ENCODE results near the gene DSCAM.
A peak's percentile ranks its signal among the peaks of the same experiment; 100 is the strongest.

DSCAM gene

DNA sequence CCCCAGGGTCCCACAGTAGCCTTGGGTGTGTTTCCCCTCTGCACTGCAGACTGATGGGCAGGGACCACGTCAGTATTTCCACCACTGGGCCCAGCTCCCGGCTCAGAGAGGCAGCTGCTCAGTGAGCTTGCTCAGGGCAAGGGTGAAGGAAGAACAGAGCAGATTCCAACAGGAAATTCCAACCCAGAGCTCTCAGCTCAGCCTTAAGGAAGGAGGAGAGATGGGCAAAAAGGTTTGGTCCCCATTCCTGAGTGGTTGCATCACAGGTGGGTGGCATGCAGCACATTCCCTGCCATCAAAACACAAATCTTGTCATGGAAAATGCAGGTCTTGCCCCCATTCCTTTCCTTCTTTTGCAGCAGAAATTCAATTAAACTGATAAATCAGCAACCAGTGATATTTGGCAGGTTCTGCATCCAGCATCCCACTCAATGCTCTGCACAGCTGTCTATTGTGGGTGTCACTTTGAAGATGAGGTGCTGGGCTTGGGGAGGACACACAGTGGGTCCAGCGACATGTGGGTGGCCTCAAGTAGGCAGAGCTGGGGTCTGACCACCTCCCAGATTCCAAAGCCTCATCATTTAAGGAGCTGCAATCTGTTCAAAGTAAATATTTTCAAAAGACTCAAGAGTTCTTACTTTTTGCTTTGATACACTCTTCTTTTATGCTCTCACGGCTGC, 315.4 kb downstream of the DSCAM start:
- no peak for DNase-seq

DNA sequence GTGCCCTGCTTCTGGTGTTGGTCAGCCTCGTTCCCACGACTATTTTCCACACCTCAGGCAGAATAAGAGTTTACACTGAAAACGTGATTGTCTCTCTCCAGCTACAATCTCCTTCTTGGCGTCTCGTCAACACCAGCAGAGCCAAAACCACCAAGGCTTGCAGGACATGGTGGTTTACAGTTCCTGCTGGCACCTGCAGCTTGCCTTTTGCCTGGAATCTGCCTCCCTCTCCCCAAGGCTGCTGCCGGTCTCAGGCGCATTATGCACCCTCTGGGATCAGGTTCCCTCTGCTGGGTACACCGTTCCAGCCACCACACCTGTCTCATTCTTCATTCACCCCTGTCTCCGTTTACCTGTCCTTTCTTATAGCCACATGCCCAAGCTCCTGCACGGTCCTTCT, 315.9 kb downstream of the DSCAM start:
- no peak for DNase-seq

GRCh38 chr21:40517646-40518045, 329.3 kb downstream of the DSCAM start:
- DNase-seq: no peak

DNA sequence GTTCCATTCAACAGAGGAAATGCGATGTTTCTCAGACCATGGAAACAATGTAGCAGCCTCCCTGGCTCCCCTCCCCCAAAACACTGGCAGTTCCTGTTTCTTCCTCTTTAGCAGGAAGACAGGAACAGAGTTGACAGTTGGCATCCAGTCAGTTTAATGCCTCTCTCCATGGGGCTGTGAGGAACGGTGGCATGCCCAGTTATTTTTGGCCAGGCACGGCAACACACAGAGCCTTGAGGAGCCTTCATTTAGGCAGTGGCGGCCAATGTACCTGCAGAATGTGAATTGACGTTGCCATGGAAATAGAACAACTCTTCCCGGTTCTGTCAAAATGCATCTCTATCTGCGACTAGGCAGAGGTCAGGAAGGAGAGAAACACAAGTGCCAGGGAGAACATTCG, 330.6 kb downstream of the DSCAM start:
- DNase-seq: peak in 1 of 2 experiments; percentile 17

DNA sequence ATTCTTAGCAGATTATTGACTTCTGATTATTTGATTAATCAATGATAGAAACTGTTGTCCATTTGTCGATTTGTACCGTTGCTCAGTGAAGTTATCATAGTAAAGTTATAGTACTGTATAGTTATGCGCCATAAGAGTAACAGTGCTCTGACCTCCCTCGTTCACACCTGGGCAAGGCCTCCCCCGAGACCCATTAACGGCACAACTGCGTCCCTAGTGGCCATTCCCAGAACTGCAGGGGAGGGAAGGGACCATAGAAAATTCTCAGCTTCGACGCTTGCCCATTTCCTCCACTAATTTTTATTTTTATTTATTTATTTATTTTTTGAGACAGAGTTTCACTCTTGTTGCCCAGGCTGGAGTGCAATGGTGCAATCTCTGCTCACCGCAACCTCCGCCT, 334.4 kb downstream of the DSCAM start:
- DNase-seq: no peak

- DNase-seq: no peak
Measured at GRCh38 chr21:40507978-40508377, 339.0 kb downstream of the DSCAM start.

DNA sequence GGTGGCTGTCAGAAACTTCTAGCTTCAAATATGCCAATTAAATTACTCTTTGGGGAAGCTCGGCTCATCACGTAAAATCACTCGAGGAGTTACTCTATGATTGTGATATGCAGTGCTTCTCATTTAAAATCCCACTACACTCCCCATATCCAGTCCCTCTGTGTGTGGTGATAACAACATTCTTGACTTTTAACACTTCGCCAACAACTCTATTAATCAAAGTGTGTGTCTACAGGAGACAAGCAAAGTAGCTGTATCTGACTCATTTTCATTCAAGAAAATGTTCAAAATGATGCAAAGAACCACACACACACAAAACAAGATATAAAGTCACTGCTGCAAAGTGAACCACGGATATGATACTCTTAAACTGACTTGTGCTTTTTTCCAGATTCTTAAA, 341.3 kb downstream of the DSCAM start:
- no peak for DNase-seq

GRCh38 chr21:40505244-40505643, 341.7 kb downstream of the DSCAM start:
- DNase-seq: no peak

DNA sequence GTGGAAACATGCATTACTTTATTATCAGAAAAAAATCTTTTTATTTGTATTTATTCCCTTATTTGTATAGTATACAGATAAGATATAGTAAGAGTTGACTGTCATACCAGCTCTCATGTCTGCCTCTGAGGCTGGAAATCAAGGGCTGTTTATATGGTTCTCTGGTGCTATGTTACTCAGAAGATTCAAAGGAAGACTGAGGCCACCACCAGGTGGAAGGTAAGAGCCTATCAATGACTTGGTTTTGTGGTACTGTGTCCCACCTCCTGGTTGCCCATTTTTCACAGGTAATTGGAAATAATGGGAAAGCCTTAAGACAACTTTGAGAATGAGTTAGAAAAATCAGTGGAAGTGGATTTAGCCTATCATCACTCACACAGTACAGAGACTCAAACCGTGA, 342.1 kb downstream of the DSCAM start:
- no peak for DNase-seq

- no peak for DNase-seq
Measured at GRCh38 chr21:40496116-40496515, 350.8 kb downstream of the DSCAM start.

GRCh38 chr21:40490408-40490807, 356.6 kb downstream of the DSCAM start:
- DNase-seq: no peak

GRCh38 chr21:40489001-40489400, 358.0 kb downstream of the DSCAM start:
- no peak for DNase-seq

DNA sequence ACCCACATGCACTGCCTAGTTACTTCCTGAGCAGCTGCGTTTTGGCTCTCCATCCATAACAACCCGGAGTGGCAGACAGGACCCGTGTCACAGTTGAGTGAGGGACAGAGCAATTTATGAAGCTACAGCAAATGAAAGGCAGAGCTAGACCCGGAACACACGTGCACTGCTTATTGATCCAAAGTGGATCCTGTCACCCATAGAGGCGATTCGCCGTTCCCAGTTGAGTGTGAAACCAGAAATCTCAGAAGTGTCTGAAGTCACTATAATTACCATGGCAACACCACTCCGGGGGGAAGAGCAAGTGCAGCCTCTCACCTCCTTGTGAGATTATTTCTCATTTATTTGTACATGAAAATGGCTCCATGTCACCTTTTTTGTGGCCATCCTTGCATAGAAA, 365.2 kb downstream of the DSCAM start:
- no peak for DNase-seq

GRCh38 chr21:40474513-40474912, 372.4 kb downstream of the DSCAM start:
- no peak for DNase-seq

DNA sequence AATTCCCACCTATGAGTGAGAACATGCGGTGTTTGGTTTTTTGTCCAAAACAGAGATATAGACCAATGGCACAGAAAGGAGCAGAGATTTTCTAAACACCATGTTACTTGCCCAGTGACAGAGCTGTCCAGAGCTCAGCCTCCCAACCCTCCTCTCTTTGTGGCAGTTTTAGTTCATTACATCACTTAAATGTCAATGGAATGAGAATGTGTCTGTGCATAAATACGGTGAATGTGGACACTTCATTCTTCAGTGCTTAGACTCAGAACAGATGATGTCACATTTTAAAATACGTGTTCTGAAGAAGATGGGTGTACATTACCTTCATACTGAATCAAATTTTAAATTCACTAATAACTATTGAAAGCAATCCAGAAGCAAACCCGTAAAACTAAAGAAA, 374.9 kb downstream of the DSCAM start:
- no peak for DNase-seq

DNA sequence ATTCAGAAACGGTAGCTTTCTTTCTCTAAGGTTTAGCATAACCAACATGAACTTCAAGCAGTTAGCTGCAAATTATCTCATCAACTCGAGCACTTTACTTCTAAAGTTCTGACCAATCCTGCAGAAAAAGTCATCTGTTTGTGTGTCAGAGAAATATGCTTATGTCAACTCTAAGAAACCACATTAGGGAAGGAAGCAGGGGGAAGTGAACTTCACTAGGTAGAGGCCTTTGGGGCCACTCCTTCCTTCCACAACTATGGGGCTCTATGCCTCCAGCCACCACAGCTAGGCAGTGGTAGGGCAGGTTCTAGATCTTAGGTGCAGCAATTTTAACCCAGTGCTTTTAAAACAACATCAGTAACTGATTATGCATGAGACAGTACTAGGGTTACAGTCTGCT, 375.9 kb downstream of the DSCAM start:
- DNase-seq: no peak

- DNase-seq: peak in 1 of 2 experiments; percentile 26
Measured at GRCh38 chr21:40466893-40467483, 380.0 kb downstream of the DSCAM start.

DNA sequence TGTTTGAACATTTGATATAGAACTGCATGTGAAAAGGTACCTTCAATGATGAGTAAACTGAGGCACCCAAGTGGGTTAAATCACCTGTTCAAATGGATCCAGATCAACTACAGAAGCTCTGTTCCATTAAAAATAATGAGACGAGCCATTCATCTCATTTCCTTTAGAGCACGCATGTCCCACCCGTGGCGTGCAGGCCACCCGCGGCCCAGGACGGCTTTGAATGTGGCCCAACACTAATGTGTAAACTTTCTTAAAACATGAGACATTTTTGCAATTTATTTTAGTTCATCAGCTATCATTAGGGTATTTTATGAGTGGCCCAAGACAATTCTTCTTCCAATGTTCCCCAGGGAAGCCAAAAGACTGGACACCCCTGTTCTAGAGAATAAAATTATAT, 381.6 kb downstream of the DSCAM start:
- DNase-seq: no peak

DNA sequence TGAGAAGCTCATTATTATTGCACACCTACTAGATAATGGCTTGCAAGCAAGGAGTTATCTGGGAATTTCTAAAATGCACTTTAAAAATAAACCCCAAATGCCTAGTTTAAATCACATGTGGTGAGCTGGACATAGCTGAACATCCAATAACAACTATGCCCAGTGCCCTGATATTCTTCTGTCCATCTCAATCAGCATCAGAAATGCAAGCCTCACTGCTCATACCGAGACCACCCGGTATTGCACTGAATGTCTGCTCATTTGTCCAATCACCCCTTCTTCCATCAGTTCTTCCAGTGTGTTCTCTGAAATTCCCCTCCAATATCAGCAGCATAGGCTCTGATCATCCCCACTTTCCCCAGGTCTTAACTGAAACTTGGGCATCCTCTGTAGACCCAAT, 383.8 kb downstream of the DSCAM start:
- DNase-seq: no peak

DNA sequence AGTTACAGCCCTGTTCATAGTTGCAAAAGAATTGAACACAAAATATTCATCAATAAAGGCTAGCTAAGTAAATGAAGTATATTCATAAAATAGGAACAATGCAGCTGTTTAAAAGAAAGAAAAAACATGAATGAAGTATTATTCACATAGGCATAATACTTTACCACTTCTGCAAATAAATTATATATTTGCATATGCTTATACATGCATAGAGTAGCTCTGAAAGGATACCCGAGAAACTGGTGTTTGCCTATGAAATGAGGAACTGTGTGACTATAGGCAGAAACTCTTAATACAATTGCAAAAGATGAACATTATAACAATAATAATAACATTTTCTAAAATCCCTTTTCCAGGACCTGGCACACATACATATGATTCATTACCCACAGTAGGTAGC, 385.9 kb downstream of the DSCAM start:
- no peak for DNase-seq

- DNase-seq: no peak
Measured at GRCh38 chr21:40457741-40458140, 389.2 kb downstream of the DSCAM start.

DNA sequence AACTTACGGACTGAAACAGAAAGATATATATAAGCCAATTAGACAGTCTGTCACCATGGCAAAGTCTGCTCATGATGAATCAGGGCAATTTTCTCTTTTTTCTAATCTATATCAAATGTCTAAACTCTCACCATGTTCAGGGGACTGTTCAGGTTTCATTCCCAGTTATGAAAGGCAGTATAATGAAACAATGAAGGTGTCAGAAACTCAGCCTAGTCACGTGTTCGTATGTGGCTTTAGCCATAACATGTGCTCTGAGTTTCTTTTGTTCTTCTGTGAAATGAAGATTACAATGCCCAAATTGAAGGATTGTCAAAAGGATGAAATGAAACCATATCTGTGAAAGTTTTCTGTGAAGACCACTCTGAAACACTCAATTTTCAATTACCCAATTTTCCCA, 392.9 kb downstream of the DSCAM start:
- DNase-seq: no peak

DNA sequence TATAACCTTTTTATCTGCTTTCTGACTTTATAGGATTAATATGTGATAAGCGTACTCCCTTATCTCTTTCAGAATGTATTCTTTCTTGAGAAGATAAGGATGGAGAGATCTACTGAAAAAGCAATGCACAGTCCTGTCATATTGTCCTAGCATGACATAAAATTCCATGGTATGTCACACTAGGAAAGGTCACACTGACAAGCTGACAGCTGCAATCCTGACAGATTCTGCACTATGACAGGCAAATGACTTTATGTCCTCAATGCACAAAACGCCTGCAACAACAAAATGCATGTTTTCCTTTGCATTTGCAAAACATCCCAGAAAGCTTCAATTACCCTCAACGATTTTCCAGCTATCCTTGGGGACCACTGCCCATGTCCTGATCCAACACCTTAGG, 393.8 kb downstream of the DSCAM start:
- no peak for DNase-seq

DNA sequence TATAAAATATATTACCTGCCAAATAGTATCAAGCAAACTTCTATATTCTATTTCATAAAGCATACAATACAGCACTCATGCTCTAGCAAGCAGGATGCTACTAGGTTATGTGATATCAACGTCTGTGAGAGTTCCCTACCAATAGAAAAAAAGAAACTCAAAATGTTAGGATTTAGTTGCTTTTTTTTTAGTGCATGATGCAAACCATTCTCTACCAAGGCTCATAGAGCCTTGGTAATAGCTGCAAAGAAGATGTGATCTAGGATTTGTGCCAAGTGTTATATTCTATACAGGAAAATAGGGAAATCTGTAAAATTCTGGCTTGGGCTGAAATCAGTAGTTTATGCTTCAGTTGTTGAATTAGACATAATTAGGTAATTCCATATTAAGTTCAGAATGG, 394.4 kb downstream of the DSCAM start:
- DNase-seq: no peak

GRCh38 chr21:40447016-40447415, 399.9 kb downstream of the DSCAM start:
- no peak for DNase-seq
